ENCODE results near the gene SCRN2.

SCRN2 gene

GRCh38 chr17:47850692-47851573 lies 9.9 kb upstream of the SCRN2 start, which contains the start of gene SP6:
SP6 (minus strand) TSS chr17:47851163; CDS start chr17:47848429, 2,734 bp downstream.
- TF ChIP-seq CTCF (conservative IDR thresholded peaks at IDR 0.05; ENCODE audit: low read depth, low read length): no peak
- DNase-seq (ENCODE audit: low read depth): no peak
- H3K4me3 ChIP-seq (ENCODE audit: low read length): no peak within 1 kb of the TSS

GRCh38 chr17:47850373-47850691 lies 9.3 kb upstream of the SCRN2 start:
- DNase-seq (ENCODE audit: low read depth): no peak
- H3K4me3 ChIP-seq (ENCODE audit: low read length): no peak overlapping the region
- no peak for TF ChIP-seq CTCF (conservative IDR thresholded peaks at IDR 0.05; ENCODE audit: low read depth, low read length)

GRCh38 chr17:47848198-47848513 lies 7.1 kb upstream of the SCRN2 start:
- no peak overlapping the region for H3K4me3 ChIP-seq (ENCODE audit: low read length)
- no peak for DNase-seq (ENCODE audit: low read depth)
- TF ChIP-seq CTCF (conservative IDR thresholded peaks at IDR 0.05; ENCODE audit: low read depth, low read length): no peak

GRCh38 chr17:47847341-47848197 lies 6.5 kb upstream of the SCRN2 start:
- peak; percentile 48 for TF ChIP-seq CTCF (conservative IDR thresholded peaks at IDR 0.05; ENCODE audit: low read depth, low read length)
- DNase-seq (ENCODE audit: low read depth): no peak
- no peak overlapping the region for H3K4me3 ChIP-seq (ENCODE audit: low read length)

- no peak for DNase-seq (ENCODE audit: low read depth)
- no peak for TF ChIP-seq CTCF (conservative IDR thresholded peaks at IDR 0.05; ENCODE audit: low read depth, low read length)
- H3K4me3 ChIP-seq (ENCODE audit: low read length): no peak overlapping the region
Observed at GRCh38 chr17:47846716-47847340, 5.8 kb upstream of the SCRN2 start.

- DNase-seq (ENCODE audit: low read depth): no peak
- TF ChIP-seq CTCF (conservative IDR thresholded peaks at IDR 0.05; ENCODE audit: low read depth, low read length): no peak
- no peak overlapping the region for H3K4me3 ChIP-seq (ENCODE audit: low read length)
Observed at GRCh38 chr17:47845716-47846075, 4.6 kb upstream of the SCRN2 start.

All from retinal pigment epithelial cell (primary cell).